MM.1S (cell line): ENCODE measurements around the gene AMPD2.

Source experiments
- DNase-seq: peaks from one replicate; pipeline ENCODE4 v3.0.0-alpha.2; 2015
- H2AFZ ChIP-seq: fragments of 300-600 bp; sonication (generic); 2 replicates; pipeline ENCODE4 v1.6.0; 2016; ENCODE audit warnings: antibody characterized with exemption, low read length
- H3F3A ChIP-seq: fragments of 300-600 bp; sonication (generic); 2 replicates; pipeline ENCODE4 v1.6.1; 2016; ENCODE audit warnings: mild to moderate bottlenecking, antibody characterized with exemption, low read length, moderate library complexity, mixed read lengths; ENCODE audit not compliant: insufficient read depth
- H3K27ac ChIP-seq: fragments of 300-600 bp; sonication (generic); 2 replicates; pipeline ENCODE4 v1.5.1; 2016; ENCODE audit warnings: mild to moderate bottlenecking, low read length
- H3K27me3 ChIP-seq: fragments of 300-600 bp; sonication (generic); replicated peaks from 2 replicates; pipeline ENCODE4 v1.6.0; 2016; ENCODE audit warnings: low read length; ENCODE audit not compliant: insufficient read depth
- H3K36me3 ChIP-seq: fragments of 300-600 bp; sonication (generic); replicated peaks from 2 replicates; pipeline ENCODE4 v1.6.1; 2016; ENCODE audit warnings: mild to moderate bottlenecking, low read length, mixed read lengths; ENCODE audit not compliant: insufficient read depth
- H3K4me1 ChIP-seq: fragments of 300-600 bp; sonication (generic); 2 replicates; pipeline ENCODE4 v1.6.1; 2016; ENCODE audit warnings: low read length, mixed read lengths
- H3K4me2 ChIP-seq: fragments of 300-600 bp; sonication (generic); 2 replicates; pipeline ENCODE4 v1.6.0; 2016; ENCODE audit warnings: low read depth, low read length
- H3K4me3 ChIP-seq: fragments of 300-600 bp; sonication (generic); 2 replicates; pipeline ENCODE4 v1.5.1; 2016; ENCODE audit warnings: low read length, mixed read lengths
- H3K79me2 ChIP-seq: fragments of 300-600 bp; sonication (generic); 2 replicates; pipeline ENCODE4 v1.6.1; 2016; ENCODE audit warnings: mixed run types, low read length, mixed read lengths
- H3K9ac ChIP-seq: fragments of 300-600 bp; sonication (generic); 2 replicates; pipeline ENCODE4 v1.6.1; 2016; ENCODE audit warnings: low read length, mixed read lengths
- H3K9me2 ChIP-seq: fragments of 300-600 bp; sonication (generic); replicated peaks from 2 replicates; pipeline ENCODE4 v1.6.1; 2016; ENCODE audit warnings: mild to moderate bottlenecking, low read length, mixed read lengths; ENCODE audit not compliant: insufficient read depth
- H3K9me3 ChIP-seq: fragments of 300-600 bp; sonication (generic); replicated peaks from 2 replicates; pipeline ENCODE4 v1.6.1; 2016; ENCODE audit warnings: mild to moderate bottlenecking, low read length, mixed read lengths; ENCODE audit not compliant: insufficient read depth
- H4K20me1 ChIP-seq: fragments of 300-600 bp; sonication (generic); 2 replicates; pipeline ENCODE4 v1.6.1; 2016; ENCODE audit warnings: mild to moderate bottlenecking, low read length, moderate library complexity, mixed read lengths; ENCODE audit not compliant: insufficient read depth
- EZH2 ChIP-seq: fragments of 300-600 bp; sonication (generic); optimal IDR thresholded peaks from 2 replicates; pipeline ENCODE3; 2017; ENCODE audit warnings: low read depth, mild to moderate bottlenecking, antibody characterized with exemption, low read length, mixed read lengths
- EZH2phosphoT487 ChIP-seq: fragments of 300-600 bp; sonication (generic); IDR thresholded peaks from 2 replicates; pipeline ENCODE4 v1.6.1; 2018; ENCODE audit warnings: antibody characterized with exemption, low read length
- TF ChIP-seq, protein P1 (sequence below): fragments of 300-600 bp; sonication (generic); IDR thresholded peaks from 2 replicates; pipeline ENCODE4 v1.5.1; 2016; ENCODE audit warnings: antibody characterized with exemption, low read length, mixed read lengths

Gene AMPD2

GRCh38 chr1:109629372-109630030 is 9.9 kb downstream of the AMPD2 start:
- Histone ChIP-seq H3K27ac (no peak overlapping the region), H3K27me3 (no peaks in the 10 kb centered on the region), H2AFZ (no peak overlapping the region), H3K36me3 (no peaks in the 10 kb centered on the region), H3K4me3 (no peak overlapping the region), H3K9me2 (no peaks in the 10 kb centered on the region), H3K4me1 (peaks cover 4% of the 10 kb centered on the region; the same call in 1 of the 2 replicates), H3K79me2 (no peaks in the 10 kb centered on the region), H3K9me3 (no peaks in the 10 kb centered on the region), H3K4me2 (no peak overlapping the region), H3K9ac (no peak overlapping the region), H3F3A (no peaks in the 10 kb centered on the region), H4K20me1 (no peaks in the 10 kb centered on the region)
- TF ChIP-seq EZH2phosphoT487: no peak
- DNase-seq: no peak

GRCh38 chr1:109630081-109630897 is 10.7 kb downstream of the AMPD2 start:
- Histone ChIP-seq H3K27ac (no peak overlapping the region), H3K9ac (no peak overlapping the region), H3K79me2 (no peaks in the 10 kb centered on the region), H3K27me3 (no peaks in the 10 kb centered on the region), H3K4me2 (no peak overlapping the region), H3K4me1 (peaks cover 10% of the 10 kb centered on the region; the same call in 1 of the 2 replicates), H3K9me3 (no peaks in the 10 kb centered on the region), H4K20me1 (no peaks in the 10 kb centered on the region), H3K9me2 (no peaks in the 10 kb centered on the region), H2AFZ (no peak overlapping the region), H3K4me3 (no peak overlapping the region), H3F3A (no peaks in the 10 kb centered on the region), H3K36me3 (no peaks in the 10 kb centered on the region)
- DNase-seq: no peak
- TF ChIP-seq, protein P1, sequence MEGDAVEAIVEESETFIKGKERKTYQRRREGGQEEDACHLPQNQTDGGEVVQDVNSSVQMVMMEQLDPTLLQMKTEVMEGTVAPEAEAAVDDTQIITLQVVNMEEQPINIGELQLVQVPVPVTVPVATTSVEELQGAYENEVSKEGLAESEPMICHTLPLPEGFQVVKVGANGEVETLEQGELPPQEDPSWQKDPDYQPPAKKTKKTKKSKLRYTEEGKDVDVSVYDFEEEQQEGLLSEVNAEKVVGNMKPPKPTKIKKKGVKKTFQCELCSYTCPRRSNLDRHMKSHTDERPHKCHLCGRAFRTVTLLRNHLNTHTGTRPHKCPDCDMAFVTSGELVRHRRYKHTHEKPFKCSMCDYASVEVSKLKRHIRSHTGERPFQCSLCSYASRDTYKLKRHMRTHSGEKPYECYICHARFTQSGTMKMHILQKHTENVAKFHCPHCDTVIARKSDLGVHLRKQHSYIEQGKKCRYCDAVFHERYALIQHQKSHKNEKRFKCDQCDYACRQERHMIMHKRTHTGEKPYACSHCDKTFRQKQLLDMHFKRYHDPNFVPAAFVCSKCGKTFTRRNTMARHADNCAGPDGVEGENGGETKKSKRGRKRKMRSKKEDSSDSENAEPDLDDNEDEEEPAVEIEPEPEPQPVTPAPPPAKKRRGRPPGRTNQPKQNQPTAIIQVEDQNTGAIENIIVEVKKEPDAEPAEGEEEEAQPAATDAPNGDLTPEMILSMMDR: peak; percentile 22
- TF ChIP-seq EZH2phosphoT487: no peak

DNA sequence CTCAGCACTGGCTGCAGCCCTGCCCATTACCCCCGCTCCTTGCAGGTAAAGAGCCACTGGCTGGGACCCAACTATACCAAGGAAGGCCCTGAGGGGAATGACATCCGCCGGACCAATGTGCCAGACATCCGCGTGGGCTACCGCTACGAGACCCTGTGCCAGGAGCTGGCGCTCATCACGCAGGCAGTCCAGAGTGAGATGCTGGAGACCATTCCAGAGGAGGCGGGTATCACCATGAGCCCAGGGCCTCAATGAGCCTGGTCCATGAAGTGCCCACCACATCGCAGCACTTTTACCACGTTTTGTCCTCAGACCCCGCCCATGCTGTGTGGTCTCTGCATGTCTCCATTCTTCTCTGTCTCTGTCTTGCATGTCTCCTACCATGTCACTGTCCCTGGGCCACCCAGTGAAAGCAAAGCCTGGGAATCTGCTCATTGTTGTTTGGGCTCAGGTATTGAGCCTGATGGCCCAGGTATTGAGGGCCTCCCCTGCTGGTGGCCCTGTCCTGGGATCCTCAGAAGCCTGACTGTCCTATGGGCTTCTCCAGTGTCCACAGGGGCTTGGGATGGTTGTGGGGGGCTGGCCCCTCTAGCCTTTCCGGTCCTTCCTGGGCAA is 11.4 kb downstream of the AMPD2 start:
- Histone ChIP-seq H2AFZ (no peak overlapping the region), H3K4me3 (no peak overlapping the region), H3K27me3 (no peaks in the 10 kb centered on the region), H3K79me2 (no peaks in the 10 kb centered on the region), H3F3A (no peaks in the 10 kb centered on the region), H3K4me1 (peaks cover 16% of the 10 kb centered on the region), H4K20me1 (no peaks in the 10 kb centered on the region), H3K9ac (no peak overlapping the region), H3K4me2 (no peak overlapping the region), H3K27ac (no peak overlapping the region), H3K9me2 (no peaks in the 10 kb centered on the region), H3K9me3 (no peaks in the 10 kb centered on the region), H3K36me3 (no peaks in the 10 kb centered on the region)
- no peak for TF ChIP-seq EZH2
- no peak for DNase-seq

- Histone ChIP-seq H3K9ac (no peak overlapping the region), H3K4me3 (no peak overlapping the region), H4K20me1 (no peaks in the 10 kb centered on the region), H3K79me2 (no peaks in the 10 kb centered on the region), H3K27ac (no peak overlapping the region), H3K27me3 (no peaks in the 10 kb centered on the region), H3K36me3 (no peaks in the 10 kb centered on the region), H3K4me1 (peaks cover 20% of the 10 kb centered on the region), H3K9me3 (no peaks in the 10 kb centered on the region), H2AFZ (no peak overlapping the region), H3K4me2 (no peak overlapping the region), H3K9me2 (no peaks in the 10 kb centered on the region), H3F3A (no peaks in the 10 kb centered on the region)
- no peak for TF ChIP-seq EZH2
- TF ChIP-seq, protein P1: no peak
- TF ChIP-seq EZH2phosphoT487: no peak
- DNase-seq: no peak
Measured at GRCh38 chr1:109631513-109632505, 12.2 kb downstream of the AMPD2 start.
